ENCODE measurements around the gene CCDC9.

The CCDC9 gene

GRCh38 chr19:47255879-47256692 is at the start of gene CCDC9:
Gene CCDC9 (plus strand): TSS chr19:47256525. CDS start chr19:47258401, 1,876 bp downstream.
- peak; percentile 98 for DNase-seq

DNA sequence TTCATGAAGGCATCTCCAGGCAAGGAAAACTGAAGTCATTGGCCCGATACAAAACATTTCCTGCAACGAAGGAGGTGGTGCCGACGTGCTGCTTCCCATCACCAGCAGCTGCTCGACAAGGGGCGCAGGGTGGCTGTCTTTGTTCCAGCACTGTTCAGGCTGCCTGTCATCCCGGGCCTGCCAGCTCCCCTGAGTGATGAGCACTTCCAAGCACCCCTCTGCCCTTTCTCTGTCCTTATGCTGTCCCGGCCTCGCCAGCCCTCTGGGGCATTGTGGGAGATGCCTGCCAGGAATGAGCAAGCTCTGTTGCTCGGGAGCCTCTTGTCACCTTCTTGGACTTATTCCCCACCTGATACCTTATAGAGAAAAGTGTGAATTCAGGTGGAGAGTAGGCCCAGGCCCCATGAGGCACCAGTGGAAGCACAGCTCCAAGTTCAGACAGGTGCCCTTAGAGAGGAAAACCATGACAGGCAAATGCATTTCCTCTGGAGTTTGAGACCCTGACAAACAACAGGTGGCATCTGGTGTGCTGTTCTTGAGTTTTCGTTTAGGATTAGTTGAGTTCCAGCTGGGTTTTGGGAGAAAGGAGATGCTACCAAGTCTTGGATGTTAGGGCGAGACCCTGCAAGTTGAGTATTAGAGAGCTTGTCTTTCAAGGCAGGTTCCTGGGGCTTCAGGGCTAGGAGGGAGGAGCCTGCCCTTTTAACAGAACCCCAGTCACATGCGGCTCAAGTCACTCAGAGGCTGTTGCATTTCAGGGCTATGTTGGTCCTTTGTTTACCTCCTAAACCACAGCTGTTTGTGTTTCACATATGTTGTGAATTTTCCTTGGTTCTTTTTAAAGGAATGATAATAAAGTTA is 46.8 kb upstream of the CCDC9 start:
- DNase-seq = no peak

- no peak for DNase-seq
These were observed 46.2 kb upstream of the CCDC9 start for GRCh38 chr19:47210180-47210490.

DNA sequence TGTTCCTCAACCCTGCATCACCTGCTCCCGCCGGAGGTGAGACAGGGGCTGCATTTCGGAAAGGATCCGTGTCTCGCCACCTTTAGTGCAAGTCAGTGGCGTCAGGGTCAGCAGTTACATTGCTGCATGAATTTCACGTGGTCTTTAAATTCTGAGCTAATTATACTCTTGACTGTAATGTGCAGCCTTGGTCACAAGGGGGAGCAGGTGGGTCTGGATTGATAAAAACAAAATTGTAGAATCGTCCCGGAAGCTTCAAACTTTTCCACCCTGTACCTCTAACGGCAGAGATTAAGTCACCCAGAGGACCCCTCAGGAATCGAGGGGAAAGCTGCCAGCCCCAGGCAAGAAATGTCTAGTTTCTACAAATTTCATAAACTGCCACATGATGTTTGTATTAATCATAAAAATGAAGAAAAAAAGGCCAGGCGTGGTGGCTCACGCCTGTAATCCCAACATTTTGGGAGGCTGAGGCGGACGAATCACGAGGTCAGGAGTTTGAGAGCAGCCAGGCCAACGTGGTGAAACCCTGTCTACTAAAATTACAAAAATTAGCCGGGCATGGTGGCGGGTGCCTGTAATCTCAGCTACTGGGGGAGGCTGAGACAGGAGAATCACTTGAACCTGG is 45.5 kb upstream of the CCDC9 start:
- DNase-seq = peak; percentile 94

DNA sequence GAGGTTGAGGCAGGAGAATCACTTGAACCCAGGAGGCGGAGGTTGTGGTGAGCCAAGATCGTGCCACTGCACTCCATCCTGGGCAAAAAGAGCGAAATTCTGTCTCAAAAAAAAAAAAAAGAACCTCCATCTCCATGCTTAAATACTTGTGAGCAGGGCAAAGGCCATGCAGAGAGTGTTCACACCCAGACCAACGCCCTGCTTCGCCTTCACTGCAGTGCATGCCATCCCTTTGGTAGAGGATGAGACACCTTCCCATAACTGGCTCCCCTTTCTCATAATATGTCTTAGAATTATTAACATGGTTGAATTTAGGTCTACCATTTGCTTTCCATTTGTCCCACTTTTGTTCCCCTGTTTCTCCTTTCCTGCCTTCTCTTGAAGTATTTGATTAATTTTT is 40.7 kb upstream of the CCDC9 start:
- DNase-seq = no peak

GRCh38 chr19:47221080-47221841 is 35.1 kb upstream of the CCDC9 start:
- DNase-seq = no peak

- DNase-seq = no peak
These were observed 34.4 kb upstream of the CCDC9 start for GRCh38 chr19:47221890-47222289.

DNA sequence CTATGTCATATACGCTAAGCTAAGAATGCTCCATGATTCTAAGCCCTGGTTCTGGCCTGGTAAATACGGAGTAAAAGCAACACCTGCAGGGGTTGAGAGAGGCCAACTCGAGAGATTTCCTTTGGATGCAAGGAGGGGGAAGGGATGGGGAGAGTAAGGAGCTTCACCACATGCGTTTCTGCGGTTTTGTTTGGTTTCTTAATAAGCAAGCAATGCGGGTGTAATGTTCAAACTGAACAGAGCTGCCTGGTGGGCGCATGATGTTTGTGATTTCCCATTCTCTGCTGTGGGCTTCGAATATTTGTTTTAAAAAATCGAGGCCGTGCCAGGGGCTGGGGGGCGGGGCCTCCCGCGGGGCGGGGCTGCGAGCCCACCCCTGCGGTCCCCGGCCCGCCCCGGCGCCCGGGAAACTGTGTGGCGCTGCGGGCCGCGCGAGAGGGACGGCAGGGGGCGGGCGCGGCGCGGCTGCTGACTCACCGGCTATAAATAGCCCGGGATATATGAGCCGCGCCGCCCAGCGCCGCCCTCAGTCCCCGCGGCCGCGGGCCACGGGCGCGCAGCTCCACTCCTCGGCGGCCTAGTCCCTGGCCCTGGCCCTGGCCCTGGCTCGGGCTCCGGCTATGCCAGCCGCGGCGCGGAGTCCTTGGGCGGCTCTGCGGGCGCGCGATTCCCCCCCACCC is 30.4 kb upstream of the CCDC9 start:
- peak; percentile 94 for DNase-seq

GRCh38 chr19:47226426-47227351 is 29.6 kb upstream of the CCDC9 start:
- DNase-seq = peak; percentile 97

DNA sequence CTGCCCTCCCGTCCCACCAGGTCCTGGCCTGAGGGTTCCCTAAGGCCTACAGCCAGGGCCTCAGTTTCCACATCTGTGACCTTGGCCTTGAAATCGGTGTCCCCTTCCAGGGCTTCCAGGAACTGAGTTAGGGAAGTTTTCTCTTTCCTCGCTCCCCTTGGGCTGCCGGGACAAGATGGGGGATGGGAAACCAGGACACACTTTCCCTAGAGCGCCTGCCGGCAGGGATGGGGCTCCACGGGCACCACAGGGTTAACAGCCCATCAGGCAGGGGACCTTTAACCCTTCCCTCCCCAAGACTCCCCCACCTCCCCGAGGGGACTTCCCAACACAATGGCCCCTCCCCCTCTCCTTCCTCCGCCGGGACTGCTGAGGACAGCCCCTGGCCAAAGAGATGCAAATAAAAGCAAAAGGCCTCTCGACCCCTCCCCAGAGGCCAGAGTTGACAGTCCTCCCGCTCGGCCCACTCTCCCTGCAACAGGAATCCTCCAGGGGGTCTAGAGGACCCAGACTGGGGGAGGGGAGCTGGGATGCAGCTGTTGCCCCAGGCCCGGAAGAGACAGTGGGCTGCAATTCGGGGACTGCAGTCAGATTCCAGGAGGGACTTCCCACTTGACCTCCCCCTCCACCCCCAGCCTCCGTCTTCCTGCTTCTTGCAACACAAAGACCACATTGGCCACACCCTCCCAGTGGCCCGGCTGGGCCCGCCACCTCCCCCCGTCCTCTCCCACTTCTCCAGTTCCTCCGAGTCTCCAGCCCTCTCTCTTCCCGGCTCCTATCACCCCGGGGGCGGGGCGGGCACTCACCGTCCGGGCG is 28.8 kb upstream of the CCDC9 start:
- peak; percentile 92 for DNase-seq

GRCh38 chr19:47228168-47228936 is 28.0 kb upstream of the CCDC9 start:
- DNase-seq = peak; percentile 74

GRCh38 chr19:47228937-47229675 is 27.2 kb upstream of the CCDC9 start:
- peak; percentile 68 for DNase-seq

DNA sequence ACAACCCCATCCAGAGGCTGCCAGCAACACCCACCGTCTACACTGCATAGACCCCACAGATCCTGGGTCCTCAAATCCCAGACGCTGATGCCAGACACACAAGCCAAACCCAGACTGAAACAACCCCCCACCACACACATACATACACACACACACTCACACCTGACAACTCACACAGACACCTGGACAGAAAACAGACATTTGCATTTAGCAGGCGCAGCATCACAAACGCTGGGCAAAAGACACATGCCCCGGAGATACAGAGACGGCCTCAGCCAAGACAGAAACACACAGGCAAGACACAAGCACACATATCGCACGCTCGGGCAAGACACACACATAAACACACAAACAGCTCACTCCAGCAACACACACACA is 26.7 kb upstream of the CCDC9 start:
- peak; percentile 59 for DNase-seq

- DNase-seq = peak; percentile 87
These were observed 26.0 kb upstream of the CCDC9 start for GRCh38 chr19:47230054-47230920.

DNA sequence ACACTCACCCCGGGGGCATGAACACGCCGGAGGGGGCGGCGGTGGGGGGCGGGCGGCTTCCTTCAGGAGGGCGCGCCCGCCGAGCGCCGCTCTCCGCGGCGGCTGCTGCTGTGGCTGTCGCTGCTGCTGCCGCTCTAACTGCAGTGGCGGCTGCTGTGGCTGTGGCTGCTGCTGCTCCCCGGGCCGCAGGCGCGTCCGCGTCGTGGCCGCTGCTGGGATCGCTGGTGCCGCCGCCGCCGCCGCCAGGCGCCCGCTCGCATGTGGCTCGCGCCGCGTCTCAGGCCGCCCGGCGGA is 25.5 kb upstream of the CCDC9 start, which contains the start of gene BBC3:
Gene BBC3 (minus strand): TSS at position 279 of the 294 bp plus-strand sequence. CDS start 2,768 bp downstream, outside the sequence.
- no peak for DNase-seq

GRCh38 chr19:47231215-47232054 is 24.9 kb upstream of the CCDC9 start:
- DNase-seq = peak; percentile 88

Data from hematopoietic multipotent progenitor cell treated with erythropoietin and hydrocortisone succinate and interleukin-3 and kit ligand, for 4 days (in vitro differentiated cells).